HL-60 (cell line): Measurements from ENCODE around the gene VDR.
A peak's percentile ranks its signal among the peaks of the same experiment; 100 is the strongest.

Experiments used
- DNase-seq, 2 experiments: peaks; one replicate each; pipeline ENCODE4 v3.0.0-alpha.2; 2010 to 2020; ENCODE audit warnings: low read depth in 1 of 2, low spot score in 1 of 2
- H3K27ac ChIP-seq: fragments of 250-450 bp; sonication (Bioruptor Pico); replicated peaks from 2 replicates; pipeline ENCODE4 v1.5.1; 2020; ENCODE audit warnings: mild to moderate bottlenecking, moderate library complexity
- H3K27me3 ChIP-seq: fragments of 250-450 bp; sonication (Bioruptor Pico); 2 replicates; pipeline ENCODE4 v1.5.1; 2021; ENCODE audit warnings: mild to moderate bottlenecking, moderate library complexity; ENCODE audit not compliant: insufficient read depth, poor library complexity, severe bottlenecking
- H3K4me3 ChIP-seq: replicated peaks from 2 replicates; pipeline ENCODE4 v1.5.1; 2011; ENCODE audit warnings: mild to moderate bottlenecking, control low read depth, low read length; ENCODE audit not compliant: insufficient read depth
- CTCF ChIP-seq: IDR thresholded peaks from one replicate; pipeline ENCODE4 v1.5.1; 2011; ENCODE audit warnings: low read length, control low read depth, inconsistent platforms; ENCODE audit not compliant: insufficient read depth
- GABPA ChIP-seq: IDR thresholded peaks from 2 replicates; pipeline ENCODE4 v1.6.1; 2012; ENCODE audit warnings: low read depth
- POLR2AphosphoS5 ChIP-seq: IDR thresholded peaks from 2 replicates; pipeline ENCODE4 v1.6.1; 2012; ENCODE audit warnings: low read depth
- REST ChIP-seq: IDR thresholded peaks from 2 replicates; pipeline ENCODE4 v1.6.1; 2012; ENCODE audit warnings: low read depth; ENCODE audit not compliant: insufficient replicate concordance
- SPI1 ChIP-seq: IDR thresholded peaks from 2 replicates; pipeline ENCODE4 v1.6.1; 2012; ENCODE audit warnings: low read depth, mild to moderate bottlenecking, borderline replicate concordance

Gene VDR

GRCh38 chr12:47813511-47814196, 91.1 kb downstream of the VDR start:
- peak overlapping the region; percentile 44 for H3K4me3 ChIP-seq
- DNase-seq, result peak; percentile 70 to 82
- peak overlapping the region; percentile 91 for H3K27ac ChIP-seq
- no peaks in the 10 kb centered on the region for H3K27me3 ChIP-seq
- no peak for TF ChIP-seq CTCF
- no peak; the same call in 1 of the 2 replicates for TF ChIP-seq POLR2AphosphoS5
- TF ChIP-seq SPI1, result peak; percentile 92

GRCh38 chr12:47812797-47813510, 91.8 kb downstream of the VDR start:
- Histone ChIP-seq H3K27me3 (no peaks in the 10 kb centered on the region), H3K4me3 (peak overlapping the region; percentile 44), H3K27ac (peak overlapping the region; percentile 91)
- peak; percentile 29 for TF ChIP-seq REST
- TF ChIP-seq CTCF, result no peak
- TF ChIP-seq SPI1, result no peak
- TF ChIP-seq POLR2AphosphoS5, result peak; percentile 79
- no peak for TF ChIP-seq GABPA
- DNase-seq, result peak; percentile 83 to 92

- no peaks in the 10 kb centered on the region for H3K27me3 ChIP-seq
- no peak overlapping the region for H3K4me3 ChIP-seq
- TF ChIP-seq GABPA (no peak), REST (no peak), CTCF (no peak), POLR2AphosphoS5 (no peak), SPI1 (no peak)
- H3K27ac ChIP-seq, result peak overlapping the region; percentile 91
- DNase-seq, result no peak
Observed at GRCh38 chr12:47811581-47812484, 93.0 kb downstream of the VDR start.
